ENCODE data around the gene PRSS56.

The PRSS56 gene

GRCh38 chr2:232519581-232520438 lies at the start of gene PRSS56:
Gene PRSS56 (plus strand): TSS chr2:232520388. CDS start chr2:232520599, 211 bp downstream.
- no peak for DNase-seq

- DNase-seq: peak; percentile 46
Observed at GRCh38 chr2:232473467-232473890, 46.7 kb upstream of the PRSS56 start.

GRCh38 chr2:232476045-232476444 lies 44.1 kb upstream of the PRSS56 start:
- no peak for DNase-seq

- DNase-seq: no peak
Observed at GRCh38 chr2:232476791-232477190, 43.4 kb upstream of the PRSS56 start.

- DNase-seq: no peak
Observed at GRCh38 chr2:232477751-232478510, 42.3 kb upstream of the PRSS56 start.

GRCh38 chr2:232478571-232479340 lies 41.4 kb upstream of the PRSS56 start:
- DNase-seq: no peak

- no peak for DNase-seq
Observed at GRCh38 chr2:232479341-232480200, 40.6 kb upstream of the PRSS56 start.

- DNase-seq: no peak
Observed at GRCh38 chr2:232480201-232481190, 39.7 kb upstream of the PRSS56 start.

- DNase-seq: no peak
Observed at GRCh38 chr2:232481322-232482140, 38.7 kb upstream of the PRSS56 start.

- no peak for DNase-seq
Observed at GRCh38 chr2:232482301-232483238, 37.6 kb upstream of the PRSS56 start.

- DNase-seq: no peak
Observed at GRCh38 chr2:232483311-232483922, 36.8 kb upstream of the PRSS56 start.

- DNase-seq: no peak
Observed at GRCh38 chr2:232483923-232484627, 36.1 kb upstream of the PRSS56 start.

- no peak for DNase-seq
Observed at GRCh38 chr2:232484628-232485347, 35.4 kb upstream of the PRSS56 start.

GRCh38 chr2:232485348-232485756 lies 34.8 kb upstream of the PRSS56 start:
- DNase-seq: no peak

- DNase-seq: no peak
Observed at GRCh38 chr2:232485757-232486557, 34.2 kb upstream of the PRSS56 start.
